Thoracic aorta (tissue), 2 donors: ENCODE measurements around the gene FAM228A. TPM values are rescaled to one million over a fixed set of nuclear protein-coding genes. Genes with fewer than 3 reads are reported as not detected.

ENCODE experiments used
- ATAC-seq: fragments of 150-250 bp; one replicate; pipeline ENCODE4 v1.8.0; 2017; ENCODE audit warnings: low read depth; ENCODE audit not compliant: insufficient number of reproducible peaks, low FRiP score
- DNase-seq: peaks from one replicate; pipeline ENCODE4 v3.0.0-alpha.2; 2020; ENCODE audit warnings: low spot score
- H3K27ac ChIP-seq, 2 donors: fragments of 200-600 bp; sonication (generic); 1 replicate in 1 of 2; 2 replicates in 1 of 2; pipeline ENCODE4 v1.5.1; 2016; ENCODE audit warnings: mild to moderate bottlenecking in 2 of 2, moderate library complexity in 2 of 2
- H3K27me3 ChIP-seq: fragments of 200-600 bp; sonication (generic); replicated peaks from 2 replicates; pipeline ENCODE4 v1.6.0; 2016; ENCODE audit warnings: mild to moderate bottlenecking; ENCODE audit not compliant: insufficient read depth
- H3K36me3 ChIP-seq: fragments of 200-600 bp; sonication (generic); one replicate; pipeline ENCODE4 v1.5.1; 2016
- H3K4me1 ChIP-seq, 2 donors: fragments of 200-600 bp; sonication (generic); 1 replicate in 1 of 2; 2 replicates in 1 of 2; pipeline versions ENCODE4 v1.5.1 to v1.6.0; 2016; ENCODE audit warnings: low read depth in 2 of 2, mild to moderate bottlenecking in 1 of 2; ENCODE audit not compliant: control insufficient read depth in 1 of 2
- H3K4me3 ChIP-seq: fragments of 200-600 bp; sonication (generic); 2 replicates; pipeline ENCODE4 v1.5.1; 2016; ENCODE audit warnings: mild to moderate bottlenecking
- H3K9me3 ChIP-seq: fragments of 200-600 bp; sonication (generic); 2 replicates; pipeline ENCODE4 v1.5.1; 2016
- CTCF ChIP-seq: fragments of 200-600 bp; sonication (generic); IDR thresholded peaks from one replicate; pipeline ENCODE4 v1.5.1; 2019; ENCODE audit warnings: antibody characterized with exemption
- total RNA-seq, 2 donors: library from RNA; depleted of rRNA; stranded (reverse); fragments of >200 nt; gene quantifications; one replicate each; pipeline versions ENCODE4 v1.1.0 to v1.2.3, GENCODE V29; 2016

FAM228A gene
- total RNA-seq, 2 donors from 2014 or later: 0.81 to 0.92 TPM

- no peak overlapping the region for H3K4me3 ChIP-seq
- DNase-seq: no peak
Measured at GRCh38 chr2:24220554-24221291, 45.9 kb downstream of the FAM228A start.

GRCh38 chr2:24221343-24222050 lies 46.6 kb downstream of the FAM228A start:
- ATAC-seq (no peak), DNase-seq (no peak)
- Histone ChIP-seq H3K4me3 (no peak overlapping the region), H3K9me3 (no peaks in the 10 kb centered on the region), H3K36me3 (peaks cover 18% of the 10 kb centered on the region), H3K27me3 (no peaks in the 10 kb centered on the region), H3K4me1 (no peaks in the 10 kb centered on the region), H3K27ac (no peak overlapping the region)
- no peak for TF ChIP-seq CTCF

More at GRCh38 chr2:24220554-24221291, 45.9 kb downstream of the FAM228A start:
- ATAC-seq: no peak
- H3K4me1 ChIP-seq: no peaks in the 10 kb centered on the region
- peaks cover 16% of the 10 kb centered on the region for H3K36me3 ChIP-seq
- H3K27me3 ChIP-seq: no peaks in the 10 kb centered on the region
- H3K9me3 ChIP-seq: no peaks in the 10 kb centered on the region
- no peak for TF ChIP-seq CTCF
- H3K27ac ChIP-seq: no peak overlapping the region

- Histone ChIP-seq H3K9me3 (no peaks in the 10 kb centered on the region), H3K27ac (no peak overlapping the region), H3K4me1 (no peaks in the 10 kb centered on the region), H3K4me3 (no peak overlapping the region), H3K36me3 (peaks cover 18% of the 10 kb centered on the region), H3K27me3 (no peaks in the 10 kb centered on the region)
- DNase-seq (no peak), ATAC-seq (no peak)
- TF ChIP-seq CTCF: no peak
Measured at GRCh38 chr2:24222946-24223345, 48.1 kb downstream of the FAM228A start.

GRCh38 chr2:24225499-24226242 lies 50.8 kb downstream of the FAM228A start:
- no peak for TF ChIP-seq CTCF
- Histone ChIP-seq H3K4me1 (no peaks in the 10 kb centered on the region), H3K27me3 (no peaks in the 10 kb centered on the region), H3K9me3 (no peaks in the 10 kb centered on the region), H3K36me3 (peaks cover 9% of the 10 kb centered on the region), H3K27ac (no peak overlapping the region), H3K4me3 (no peak overlapping the region)
- no peak for DNase-seq
- ATAC-seq: no peak

GRCh38 chr2:24228470-24228869 lies 53.6 kb downstream of the FAM228A start:
- Histone ChIP-seq H3K27ac (no peak overlapping the region), H3K9me3 (no peaks in the 10 kb centered on the region), H3K27me3 (no peaks in the 10 kb centered on the region), H3K36me3 (peaks cover 9% of the 10 kb centered on the region), H3K4me3 (no peak overlapping the region), H3K4me1 (no peaks in the 10 kb centered on the region)
- no peak for ATAC-seq
- TF ChIP-seq CTCF: no peak
- no peak for DNase-seq
